Neural cell (in vitro differentiated cells): Measurements from ENCODE around the gene GDA. TPM values are rescaled to one million over a fixed set of nuclear protein-coding genes. Genes with fewer than 3 reads are reported as not detected.

Source experiments
- H2AFZ ChIP-seq: fragments of 200-600, 300-800 bp; sonication (generic), shearing (Covaris generic); 2 replicates; pipeline ENCODE4 v1.6.0; 2014; ENCODE audit warnings: low read depth, mild to moderate bottlenecking, antibody characterized with exemption, low read length, moderate library complexity
- H3F3A ChIP-seq: fragments of 200-600 bp; shearing (Covaris generic); 2 replicates; pipeline ENCODE4 v1.6.1; 2016; ENCODE audit warnings: mild to moderate bottlenecking, moderate library complexity, mixed read lengths, antibody characterized with exemption, low read length; ENCODE audit not compliant: insufficient read depth, poor library complexity, severe bottlenecking
- H3K27ac ChIP-seq: fragments of 200-600, 300-800 bp; sonication (generic), shearing (Covaris generic); 2 replicates; pipeline ENCODE4 v1.5.1; 2014; ENCODE audit warnings: mild to moderate bottlenecking, low read length, moderate library complexity
- H3K27me3 ChIP-seq: fragments of 300-800, 200-600 bp; sonication (generic), shearing (Covaris generic); 2 replicates; pipeline ENCODE4 v1.6.0; 2014; ENCODE audit warnings: mild to moderate bottlenecking, low read depth, low read length, moderate library complexity; ENCODE audit not compliant: insufficient read depth
- H3K36me3 ChIP-seq: fragments of 300-800, 200-600 bp; sonication (generic), shearing (Covaris generic); 2 replicates; pipeline ENCODE4 v1.5.1; 2014; ENCODE audit warnings: mild to moderate bottlenecking, antibody characterized with exemption, low read length, moderate library complexity; ENCODE audit not compliant: insufficient read depth
- H3K4me2 ChIP-seq: fragments of 300-800, 200-600 bp; sonication (generic), shearing (Covaris generic); 2 replicates; pipeline ENCODE4 v1.6.0; 2014; ENCODE audit warnings: mild to moderate bottlenecking, low read length
- H3K4me3 ChIP-seq: fragments of 300-800, 200-600 bp; sonication (generic), shearing (Covaris generic); 2 replicates; pipeline ENCODE4 v1.5.1; 2014; ENCODE audit warnings: mild to moderate bottlenecking, low read length, moderate library complexity
- H3K79me2 ChIP-seq: fragments of 200-600 bp; shearing (Covaris generic); replicated peaks from 2 replicates; pipeline ENCODE4 v1.6.0; 2014; ENCODE audit warnings: mild to moderate bottlenecking, low read length, moderate library complexity; ENCODE audit not compliant: insufficient read depth
- H3K9ac ChIP-seq: fragments of 300-800, 200-600 bp; sonication (generic), shearing (Covaris generic); 2 replicates; pipeline ENCODE4 v1.6.1; 2016; ENCODE audit warnings: mild to moderate bottlenecking, low read length, mixed read lengths
- H3K9me2 ChIP-seq: fragments of 200-600 bp; shearing (Covaris generic); 2 replicates; pipeline ENCODE4 v1.6.1; 2016; ENCODE audit warnings: mild to moderate bottlenecking, low read length, mixed read lengths; ENCODE audit not compliant: insufficient read depth
- H3K9me3 ChIP-seq: fragments of 200-600, 300-800 bp; sonication (generic), shearing (Covaris generic); 2 replicates; pipeline ENCODE4 v1.6.1; 2016; ENCODE audit warnings: mild to moderate bottlenecking, mixed run types, low read length, moderate library complexity, mixed read lengths
- H4K20me1 ChIP-seq: fragments of 200-600 bp; shearing (Covaris generic); 2 replicates; pipeline ENCODE4 v1.6.1; 2016; ENCODE audit warnings: mild to moderate bottlenecking, mixed run types; ENCODE audit not compliant: insufficient read depth
- CTCF ChIP-seq: fragments of 450-650 bp; IDR thresholded peaks from 2 replicates; pipeline ENCODE4 v1.5.1; 2014; ENCODE audit warnings: antibody characterized with exemption, mild to moderate bottlenecking, moderate library complexity; ENCODE audit not compliant: poor library complexity, severe bottlenecking
- EP300 ChIP-seq: fragments of 450-650 bp; conservative IDR thresholded peaks from 2 replicates; pipeline ENCODE4 v1.6.1; 2014; ENCODE audit warnings: antibody characterized with exemption, mild to moderate bottlenecking, moderate library complexity; ENCODE audit not compliant: poor library complexity, severe bottlenecking
- EZH2 ChIP-seq: fragments of 200-600, 300-800 bp; shearing (Covaris generic), sonication (generic); IDR thresholded peaks from 2 replicates; pipeline ENCODE4 v1.6.1; 2014; ENCODE audit warnings: antibody characterized with exemption, low read length, borderline replicate concordance, mild to moderate bottlenecking; ENCODE audit not compliant: insufficient read depth, poor library complexity, severe bottlenecking
- MXI1 ChIP-seq: fragments of 450-650 bp; conservative IDR thresholded peaks from 2 replicates; pipeline ENCODE4 v1.6.1; 2014; ENCODE audit warnings: antibody characterized with exemption, mild to moderate bottlenecking; ENCODE audit not compliant: poor library complexity, severe bottlenecking
- POLR2AphosphoS5 ChIP-seq: IDR thresholded peaks from 2 replicates; pipeline ENCODE4 v1.6.1; 2012
- RAD21 ChIP-seq: fragments of 450-650 bp; conservative IDR thresholded peaks from 2 replicates; pipeline ENCODE4 v1.6.1; 2014; ENCODE audit warnings: antibody characterized with exemption, mild to moderate bottlenecking, moderate library complexity
- REST ChIP-seq: IDR thresholded peaks from 2 replicates; pipeline ENCODE4 v1.6.1; 2012; ENCODE audit warnings: borderline replicate concordance
- SMC3 ChIP-seq: fragments of 450-650 bp; conservative IDR thresholded peaks from 2 replicates; pipeline ENCODE4 v1.6.1; 2014; ENCODE audit warnings: antibody characterized with exemption, mild to moderate bottlenecking, moderate library complexity; ENCODE audit not compliant: poor library complexity
- TAF1 ChIP-seq: IDR thresholded peaks from 2 replicates; pipeline ENCODE4 v1.6.1; 2012; ENCODE audit warnings: low read depth
- polyA plus RNA-seq: library from polyadenylated mRNA; depleted of rRNA; stranded (reverse); fragments of >200 nt; gene quantifications from 2 replicates; pipeline ENCODE4 v1.2.3, GENCODE V29; 2014

Gene GDA
- polyA plus RNA-seq, 1 donor from 2014 or later, result 0.26 TPM

GRCh38 chr9:72294936-72295335 is 145.7 kb downstream of the GDA start:
- H3K9me3 ChIP-seq, result no peaks in the 10 kb centered on the region
- H3K79me2 ChIP-seq, result no peaks in the 10 kb centered on the region
- no peak overlapping the region for H3K4me3 ChIP-seq
- no peaks in the 10 kb centered on the region for H3F3A ChIP-seq
- H3K9me2 ChIP-seq, result no peaks in the 10 kb centered on the region
- no peak overlapping the region for H3K9ac ChIP-seq
- no peak overlapping the region for H3K27ac ChIP-seq
- H3K36me3 ChIP-seq, result no peaks in the 10 kb centered on the region
- H3K27me3 ChIP-seq, result no peaks in the 10 kb centered on the region
- H2AFZ ChIP-seq, result no peak overlapping the region
- no peak overlapping the region for H3K4me2 ChIP-seq
- H4K20me1 ChIP-seq, result no peaks in the 10 kb centered on the region
- TF ChIP-seq TAF1 (no peak), MXI1 (no peak), POLR2AphosphoS5 (no peak), RAD21 (no peak), REST (no peak), EZH2 (no peak), SMC3 (no peak), CTCF (no peak), EP300 (no peak)

GRCh38 chr9:72297516-72297915 is 148.3 kb downstream of the GDA start:
- no peaks in the 10 kb centered on the region for H3F3A ChIP-seq
- H3K9me3 ChIP-seq, result no peaks in the 10 kb centered on the region
- H3K27ac ChIP-seq, result no peak overlapping the region
- H3K9ac ChIP-seq, result no peak overlapping the region
- H2AFZ ChIP-seq, result no peak overlapping the region
- H3K27me3 ChIP-seq, result no peaks in the 10 kb centered on the region
- TF ChIP-seq EZH2, result no peak
- no peak for TF ChIP-seq POLR2AphosphoS5
- no peak for TF ChIP-seq TAF1
- TF ChIP-seq MXI1, result no peak
- no peak for TF ChIP-seq SMC3
- H4K20me1 ChIP-seq, result no peaks in the 10 kb centered on the region
- H3K4me3 ChIP-seq, result no peak overlapping the region
- no peaks in the 10 kb centered on the region for H3K36me3 ChIP-seq
- H3K4me2 ChIP-seq, result no peak overlapping the region
- H3K79me2 ChIP-seq, result no peaks in the 10 kb centered on the region
- H3K9me2 ChIP-seq, result no peaks in the 10 kb centered on the region
